ENCODE results near the gene GSTK1. TPM values are rescaled to one million over a fixed set of nuclear protein-coding genes. Genes with fewer than 3 reads are reported as not detected.
"Not testable (repeated sequence)": the region's sequence is repeated elsewhere in the genome, so short reads cannot be mapped to it uniquely, and the experiment has no call there.

GSTK1 gene
- polyA plus RNA-seq (ENCODE audit: insufficient read length in 10 of 10): 10 to 100 TPM; 65.5 to 92.8 (median 81.4) TPM
- long read RNA-seq, donor 1, transcript GSTK1-201 (8 exons, 1,044 nt): major isoform, 24 of 28 reads
- long read RNA-seq, donor 1, partial matches to known transcripts: 0 of 28 reads
- long read RNA-seq, donor 1, other reads (novel, unspliced or antisense): 0 of 28 reads
- long read RNA-seq, donor 2, transcript GSTK1-201 (8 exons, 1,044 nt): major isoform, 14 of 31 reads
- long read RNA-seq, donor 2, partial matches to known transcripts: 13 of 31 reads
- long read RNA-seq, donor 2, other reads (novel, unspliced or antisense): 0 of 31 reads
- long read RNA-seq, donor 3: 0 reads
- long read RNA-seq, donor 4, transcript GSTK1-201 (8 exons, 1,044 nt): major isoform, 14 of 44 reads
- long read RNA-seq, donor 4, partial matches to known transcripts: 27 of 44 reads
- long read RNA-seq, donor 4, other reads (novel, unspliced or antisense): 0 of 44 reads
- long read RNA-seq, donor 5, transcript GSTK1-201 (8 exons, 1,044 nt): major isoform, 34 of 66 reads
- long read RNA-seq, donor 5, partial matches to known transcripts: 30 of 66 reads
- long read RNA-seq, donor 5, other reads (novel, unspliced or antisense): 0 of 66 reads
- long read RNA-seq, donor 6, transcript GSTK1-201 (8 exons, 1,044 nt): major isoform, 26 of 37 reads
- long read RNA-seq, donor 6, partial matches to known transcripts: 8 of 37 reads
- long read RNA-seq, donor 6, other reads (novel, unspliced or antisense): 0 of 37 reads
- long read RNA-seq, donor 7, transcript GSTK1-201 (8 exons, 1,044 nt): major isoform, 18 of 46 reads
- long read RNA-seq, donor 7, partial matches to known transcripts: 25 of 46 reads
- long read RNA-seq, donor 7, other reads (novel, unspliced or antisense): 0 of 46 reads
- long read RNA-seq, donor 8, transcript GSTK1-201 (8 exons, 1,044 nt): major isoform, 16 of 53 reads
- long read RNA-seq, donor 8, partial matches to known transcripts: 35 of 53 reads
- long read RNA-seq, donor 8, other reads (novel, unspliced or antisense): 0 of 53 reads
- long read RNA-seq, donor 9, transcript GSTK1-201 (8 exons, 1,044 nt): major isoform, 6 of 7 reads
- long read RNA-seq, donor 9, partial matches to known transcripts: 0 of 7 reads
- long read RNA-seq, donor 9, other reads (novel, unspliced or antisense): 0 of 7 reads

GRCh38 chr7:143263266-143264195 is at the start of gene GSTK1:
Gene GSTK1 (plus strand): TSS chr7:143263441. CDS start chr7:143263514, 73 bp downstream.
- DNase-seq: peak; percentile 76 to 93 (median 85)

DNA sequence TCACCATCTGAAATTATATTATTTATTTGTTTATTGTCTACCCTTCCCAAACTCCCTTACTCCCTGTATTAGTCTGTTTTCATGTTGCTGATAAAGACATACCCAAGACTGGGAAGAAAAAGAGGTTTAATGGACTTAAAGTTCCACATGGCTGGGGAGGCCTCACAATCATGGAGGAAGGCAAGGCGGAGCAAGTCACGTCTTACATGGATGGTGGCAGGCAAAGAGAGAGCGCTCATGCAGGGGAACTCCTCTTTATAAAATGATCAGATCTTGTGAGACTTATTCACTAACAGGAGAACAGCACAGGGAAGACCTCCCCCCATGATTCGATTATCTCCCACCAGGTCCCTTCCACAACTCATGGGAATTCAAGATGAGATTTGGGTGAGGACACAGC is 49.8 kb upstream of the GSTK1 start:
- not testable (repeated sequence) for DNase-seq

- peak; percentile 82 to 88 (median 85) for DNase-seq
Observed at GRCh38 chr7:143214789-143215679, 48.2 kb upstream of the GSTK1 start.

DNA sequence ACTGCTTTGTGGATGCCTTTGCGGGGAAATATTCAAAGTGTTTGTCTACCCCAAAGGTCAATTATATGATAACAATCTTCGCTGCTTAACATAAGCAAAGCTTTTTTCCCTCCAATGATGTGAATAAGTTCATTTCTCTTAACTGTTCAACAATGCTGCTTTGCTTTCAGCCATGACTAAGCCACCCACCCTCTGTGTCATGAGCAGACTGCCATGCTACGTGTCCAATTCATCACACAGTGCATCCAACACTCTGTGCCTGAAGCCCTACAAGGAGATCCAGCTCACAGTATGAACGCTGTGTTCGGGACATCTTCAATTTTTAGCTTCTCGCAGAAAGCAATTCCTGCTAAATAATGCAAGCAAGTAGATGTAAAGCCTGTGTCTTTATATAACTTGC is 47.1 kb upstream of the GSTK1 start:
- DNase-seq: no peak

- no peak for DNase-seq
Observed at GRCh38 chr7:143216686-143217085, 46.6 kb upstream of the GSTK1 start.

DNA sequence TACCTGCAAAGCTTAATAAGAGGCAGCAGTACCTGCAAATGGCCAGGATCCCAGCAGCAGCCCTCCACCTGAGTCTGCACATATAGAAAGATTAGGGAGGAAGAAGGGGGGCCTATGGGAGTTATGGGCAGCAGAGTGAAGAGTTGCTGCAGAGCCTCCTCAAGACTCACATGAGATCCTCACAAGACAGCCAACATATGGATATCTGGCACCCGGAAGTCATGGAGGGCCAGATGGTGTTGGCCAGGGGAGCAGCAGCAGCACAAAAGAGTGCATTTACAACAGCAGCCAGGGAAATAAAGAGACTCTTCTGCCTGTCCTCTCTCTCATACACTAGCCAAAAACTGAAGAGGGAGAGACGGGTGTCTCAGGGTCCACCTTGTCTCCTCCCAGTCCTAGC is 45.4 kb upstream of the GSTK1 start:
- no peak for DNase-seq

GRCh38 chr7:143221286-143221685 is 42.0 kb upstream of the GSTK1 start:
- peak in 1 of 3 donors; percentile 74 for DNase-seq

- no peak for DNase-seq
Observed at GRCh38 chr7:143221737-143222136, 41.5 kb upstream of the GSTK1 start, which contains the start of gene TAS2R40. Gene TAS2R40 (plus strand): TSS chr7:143222037. CDS start chr7:143222079, 42 bp downstream.

GRCh38 chr7:143222782-143223181 is 40.5 kb upstream of the GSTK1 start:
- peak in 1 of 3 donors; percentile 25 for DNase-seq

DNA sequence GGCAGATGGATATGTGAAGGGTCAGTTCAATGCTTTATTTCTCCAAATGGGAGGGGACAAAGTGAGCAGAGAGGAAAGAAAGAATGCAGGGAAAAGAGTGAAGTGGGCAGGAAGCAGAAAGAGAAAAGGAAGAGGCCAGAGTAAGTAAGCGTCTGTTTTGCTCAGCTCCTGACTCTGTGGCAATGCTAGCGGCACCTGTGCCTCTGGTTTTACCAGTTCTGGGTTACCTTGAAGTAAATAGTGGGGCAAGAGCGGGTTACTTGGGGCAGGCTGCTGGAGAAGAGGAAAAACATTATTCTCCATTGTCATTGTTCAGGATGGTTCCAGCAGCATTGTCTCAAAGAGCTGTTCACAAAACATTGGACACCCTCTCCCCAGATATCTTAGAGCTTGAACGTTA is 39.5 kb upstream of the GSTK1 start:
- no peak for DNase-seq

DNA sequence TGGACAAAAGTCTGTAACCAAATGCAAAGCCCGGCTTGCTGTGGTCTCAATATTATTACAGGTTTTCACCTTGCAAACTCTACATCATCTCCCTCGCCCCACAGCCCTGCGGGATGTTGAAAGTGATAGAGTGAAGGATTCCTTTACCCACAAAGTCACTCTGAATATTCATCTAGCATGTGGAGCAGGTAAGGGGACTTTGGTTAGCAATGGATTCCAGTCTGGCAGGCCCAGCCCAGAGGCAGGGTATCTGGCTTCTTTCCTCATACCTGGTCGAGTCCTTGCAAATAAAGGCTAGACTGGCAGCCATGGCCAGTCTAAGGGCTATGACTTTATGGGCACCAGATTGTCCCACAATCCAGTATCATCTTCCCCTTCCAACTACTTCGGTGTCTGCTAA is 38.2 kb upstream of the GSTK1 start:
- DNase-seq: no peak

- peak in 1 of 3 donors; percentile 15 for DNase-seq
Observed at GRCh38 chr7:143227806-143228205, 35.4 kb upstream of the GSTK1 start.

GRCh38 chr7:143229054-143229790 is 34.0 kb upstream of the GSTK1 start:
- DNase-seq: peak in 2 of 3 donors; percentile 22 to 59

DNA sequence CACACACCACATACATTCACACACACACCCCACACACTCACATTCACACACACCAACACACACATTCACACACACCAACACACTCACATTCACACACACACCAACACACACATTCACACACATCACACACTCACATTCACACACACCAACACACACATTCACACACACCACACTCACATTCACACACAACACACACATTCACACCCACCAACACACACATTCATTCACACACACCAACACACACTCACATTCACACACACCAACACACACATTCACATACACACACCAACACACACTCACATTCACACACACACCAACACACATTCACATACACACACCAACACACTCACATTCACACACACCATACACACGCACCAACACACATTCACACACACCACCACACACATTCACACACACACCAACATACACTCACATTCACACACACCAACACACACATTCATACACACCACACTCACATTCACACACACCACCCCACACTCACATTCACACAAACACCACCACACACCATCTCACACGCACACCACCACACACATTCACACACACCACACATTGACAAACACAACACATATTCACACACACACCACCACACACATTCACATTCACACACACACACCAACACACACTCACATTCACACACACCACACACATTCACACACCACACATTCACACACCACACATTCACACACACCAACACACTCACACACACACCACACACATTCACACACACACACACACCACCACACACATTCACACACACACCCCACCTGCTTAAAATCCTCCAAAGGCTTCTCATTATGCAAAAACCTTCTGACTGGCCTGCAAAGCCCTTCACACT is 32.4 kb upstream of the GSTK1 start:
- DNase-seq: no peak

DNA sequence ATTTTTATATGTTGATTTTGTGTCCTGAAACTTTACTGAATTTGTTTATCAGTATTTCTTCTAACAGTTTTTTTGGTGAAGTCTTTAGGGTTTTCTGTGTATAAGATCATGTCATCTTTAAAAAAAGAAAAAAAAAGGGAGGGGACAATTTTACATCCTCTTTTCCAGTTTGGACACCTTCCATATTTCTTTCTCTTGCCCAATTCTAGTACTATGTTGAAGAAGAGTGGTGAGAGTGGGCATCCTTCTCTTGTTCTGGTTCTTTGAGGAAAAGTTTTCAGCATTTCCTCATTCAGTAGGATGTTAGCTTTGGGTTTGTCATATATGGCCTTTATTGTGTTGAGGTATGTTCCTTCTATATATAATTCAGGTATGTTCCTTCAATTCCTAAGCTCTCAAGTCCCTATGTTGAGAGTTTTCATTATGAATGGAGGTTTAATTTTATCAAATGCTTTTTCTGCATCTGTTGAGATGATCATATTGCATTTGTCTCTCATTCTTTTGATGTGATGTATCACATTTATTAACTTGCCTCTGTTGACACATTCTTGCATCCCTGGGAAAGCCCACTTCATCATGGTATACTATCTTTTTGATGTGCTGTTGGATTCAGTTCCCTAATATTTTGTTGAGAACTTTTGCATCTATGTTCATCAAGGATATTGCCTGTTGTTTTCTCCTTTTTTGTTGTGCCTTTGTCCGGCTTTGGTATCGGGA is 29.3 kb upstream of the GSTK1 start:
- DNase-seq: no peak

- DNase-seq: no peak
Observed at GRCh38 chr7:143234533-143234875, 28.7 kb upstream of the GSTK1 start.

DNA sequence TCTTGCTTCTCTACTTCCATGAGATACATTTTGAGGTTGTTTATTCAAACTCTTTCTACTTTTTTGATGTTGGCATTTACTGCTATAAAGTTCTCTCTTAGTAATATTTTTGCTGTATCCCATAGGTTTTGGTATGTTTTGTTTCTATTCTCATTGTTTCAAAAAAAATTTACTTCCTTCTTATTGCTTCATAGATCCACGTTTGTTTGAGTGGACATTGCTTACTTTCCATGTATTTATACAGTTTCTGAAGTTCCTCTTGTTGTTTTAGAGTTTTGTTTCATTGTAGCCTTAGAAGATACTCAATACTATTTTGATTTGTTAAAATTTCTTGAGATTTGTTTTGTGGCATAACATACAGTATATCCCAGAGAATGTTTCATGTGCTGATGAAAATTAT is 27.7 kb upstream of the GSTK1 start:
- DNase-seq: no peak

All from muscle of back (tissue), 13 donors.